ENCODE measurements around the gene DNAH17.

Gene DNAH17

DNA sequence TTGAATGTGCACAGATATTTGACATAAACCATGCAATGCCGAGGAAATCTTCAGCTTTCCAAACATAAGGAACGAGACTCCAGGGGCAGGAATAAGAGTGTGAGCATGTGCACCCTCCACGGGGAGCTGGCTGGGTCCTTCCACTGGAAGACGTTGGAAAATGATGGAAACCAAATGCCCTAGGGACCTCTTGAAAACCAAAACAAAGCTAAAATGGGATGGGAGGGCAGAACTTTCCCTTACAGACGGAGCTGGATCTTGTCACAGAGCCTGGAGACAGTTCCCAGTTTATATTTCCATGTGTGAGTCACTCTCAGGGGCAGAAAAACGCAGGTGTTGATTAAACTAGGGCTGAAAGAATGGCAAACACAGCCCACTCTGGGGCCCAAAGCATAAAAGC, 34.4 kb upstream of the DNAH17 start:
- TF ChIP-seq, protein P1, sequence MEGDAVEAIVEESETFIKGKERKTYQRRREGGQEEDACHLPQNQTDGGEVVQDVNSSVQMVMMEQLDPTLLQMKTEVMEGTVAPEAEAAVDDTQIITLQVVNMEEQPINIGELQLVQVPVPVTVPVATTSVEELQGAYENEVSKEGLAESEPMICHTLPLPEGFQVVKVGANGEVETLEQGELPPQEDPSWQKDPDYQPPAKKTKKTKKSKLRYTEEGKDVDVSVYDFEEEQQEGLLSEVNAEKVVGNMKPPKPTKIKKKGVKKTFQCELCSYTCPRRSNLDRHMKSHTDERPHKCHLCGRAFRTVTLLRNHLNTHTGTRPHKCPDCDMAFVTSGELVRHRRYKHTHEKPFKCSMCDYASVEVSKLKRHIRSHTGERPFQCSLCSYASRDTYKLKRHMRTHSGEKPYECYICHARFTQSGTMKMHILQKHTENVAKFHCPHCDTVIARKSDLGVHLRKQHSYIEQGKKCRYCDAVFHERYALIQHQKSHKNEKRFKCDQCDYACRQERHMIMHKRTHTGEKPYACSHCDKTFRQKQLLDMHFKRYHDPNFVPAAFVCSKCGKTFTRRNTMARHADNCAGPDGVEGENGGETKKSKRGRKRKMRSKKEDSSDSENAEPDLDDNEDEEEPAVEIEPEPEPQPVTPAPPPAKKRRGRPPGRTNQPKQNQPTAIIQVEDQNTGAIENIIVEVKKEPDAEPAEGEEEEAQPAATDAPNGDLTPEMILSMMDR (conservative IDR thresholded peaks at IDR 0.05; ENCODE audit: low read depth): no peak
- ChIA-PET CTCF (interaction anchor here (1.3 kb wide), 1 partner anchor 17 kb away, joined by 5 read pairs; no protein-coding TSS in a partner anchor), POLR2A (ENCODE audit: low non-redundant PET) (no interaction called here)
- H3K27ac ChIP-seq: no peak overlapping the region
- DNase-seq (ENCODE audit: low spot score): no peak

- ChIA-PET CTCF (interaction anchor here (1.3 kb wide), 1 partner anchor 18 kb away, joined by 5 read pairs; no protein-coding TSS in a partner anchor), POLR2A (ENCODE audit: low non-redundant PET) (no interaction called here)
- no peak overlapping the region for H3K27ac ChIP-seq
- no peak for DNase-seq (ENCODE audit: low spot score)
- TF ChIP-seq, protein P1 (conservative IDR thresholded peaks at IDR 0.05; ENCODE audit: low read depth): no peak
These were observed 33.8 kb upstream of the DNAH17 start for GRCh38 chr17:78610951-78611511.

GRCh38 chr17:78609191-78609641, 32.0 kb upstream of the DNAH17 start:
- POLR2A ChIA-PET (ENCODE audit: low non-redundant PET): no interaction called here
- DNase-seq (ENCODE audit: low spot score): no peak
- CTCF ChIA-PET: interaction anchor here (0.7 kb wide), 1 partner anchor 59 kb away, joined by 4 read pairs; no protein-coding TSS in a partner anchor
- TF ChIP-seq, protein P1 (conservative IDR thresholded peaks at IDR 0.05; ENCODE audit: low read depth): no peak
- H3K27ac ChIP-seq: no peak overlapping the region

DNA sequence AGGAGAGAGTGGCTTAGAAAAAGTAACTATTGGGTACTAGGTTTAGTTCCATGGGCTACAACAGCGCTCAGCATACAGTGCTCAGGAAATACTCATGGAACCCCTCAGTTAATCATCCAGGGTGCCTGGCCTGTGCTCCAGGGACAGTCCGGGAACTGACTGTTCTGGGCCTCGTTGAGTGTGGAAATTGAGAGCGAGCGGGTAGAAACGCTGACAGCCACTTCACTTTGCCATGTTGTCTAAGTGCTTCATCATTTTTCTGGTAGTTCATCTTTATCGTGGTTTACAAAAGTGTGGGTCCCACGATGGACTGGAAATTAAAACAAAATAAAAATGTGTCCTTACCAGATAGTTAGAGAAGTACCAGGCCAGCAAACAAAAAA, 31.6 kb upstream of the DNAH17 start:
- ChIA-PET CTCF (no interaction called here), POLR2A (ENCODE audit: low non-redundant PET) (no interaction called here)
- no peak overlapping the region for H3K27ac ChIP-seq
- DNase-seq (ENCODE audit: low spot score): no peak
- TF ChIP-seq, protein P1 (conservative IDR thresholded peaks at IDR 0.05; ENCODE audit: low read depth): no peak

GRCh38 chr17:78608122-78608803, 31.1 kb upstream of the DNAH17 start:
- CTCF ChIA-PET: no interaction called here
- POLR2A ChIA-PET (ENCODE audit: low non-redundant PET): no interaction called here
- TF ChIP-seq, protein P1 (conservative IDR thresholded peaks at IDR 0.05; ENCODE audit: low read depth): no peak
- H3K27ac ChIP-seq: no peak overlapping the region
- DNase-seq (ENCODE audit: low spot score): no peak

- no peak for DNase-seq (ENCODE audit: low spot score)
- no peak overlapping the region for H3K27ac ChIP-seq
- TF ChIP-seq, protein P1 (conservative IDR thresholded peaks at IDR 0.05; ENCODE audit: low read depth): no peak
- ChIA-PET CTCF (no interaction called here), POLR2A (ENCODE audit: low non-redundant PET) (interaction anchor here (0.7 kb wide), 1 partner anchor 115 kb away, joined by 4 read pairs; no protein-coding TSS in a partner anchor)
These were observed 29.8 kb upstream of the DNAH17 start for GRCh38 chr17:78607038-78607437.
